K562 (cell line): Measurements from ENCODE around the gene RPL35. TPM values are rescaled to one million over a fixed set of nuclear protein-coding genes. Genes with fewer than 3 reads are reported as not detected.
A peak's percentile ranks its signal among the peaks of the same experiment; 100 is the strongest.

Source experiments
- CBX5 ChIP-seq: IDR thresholded peaks from 2 replicates; pipeline ENCODE4 v1.6.1; 2014; ENCODE audit warnings: low read depth, borderline replicate concordance
- MAFK ChIP-seq: IDR thresholded peaks from 2 replicates; pipeline ENCODE4 v1.6.1; 2011; ENCODE audit warnings: low read length, improper control_type of control experiment
- PCBP1 ChIP-seq: fragments of 200-400 bp; formaldehyde crosslinking; IDR thresholded peaks from 2 replicates; pipeline ENCODE4 v1.6.1; 2018; ENCODE audit warnings: mild to moderate bottlenecking, low read depth, low read length; ENCODE audit not compliant: poor library complexity, severe bottlenecking
- SAFB ChIP-seq: fragments of 200-400 bp; formaldehyde crosslinking; IDR thresholded peaks from 2 replicates; pipeline ENCODE4 v1.6.1; 2017; ENCODE audit warnings: low read depth, low read length, borderline replicate concordance
- ZNF785 ChIP-seq: fragments of 250-450 bp; sonication (Bioruptor Pico); IDR thresholded peaks from 2 replicates; pipeline ENCODE4 v1.4.0; 2020; ENCODE audit warnings: mild to moderate bottlenecking
- ZNF830 ChIP-seq: fragments of 250-450 bp; sonication (Bioruptor Pico); IDR thresholded peaks from 2 replicates; pipeline ENCODE4 v1.5.0; 2021; ENCODE audit warnings: mild to moderate bottlenecking
- polyA plus RNA-seq, 8 experiments: library from polyadenylated mRNA; depleted of rRNA in 4 of 8; stranded (reverse) in 5 of 8; unstranded in 3 of 8; fragments of >200 nt; fragmentation: Nextera tagmentation in 2 of 8; fragmentation: Illumina TruSeq in 1 of 8; extraction: Ambion mirVana in 2 of 8; extraction: Trizol in 1 of 8; gene quantifications; 2 replicates each; pipeline versions ENCODE4 v1.2.1 to v1.2.3, GENCODE V29; 2011 to 2014; ENCODE audit warnings: inconsistent platforms in 1 of 8, missing spikeins in 1 of 8
- total RNA-seq, 7 experiments: library from RNA; depleted of rRNA in 6 of 7; stranded (reverse); fragments of >200 nt in 6 of 7; fragmentation: Illumina TruSeq in 2 of 7; extraction: Trizol in 2 of 7; gene quantifications; 2 replicates each; pipeline versions ENCODE4 v1.2.1 to v1.2.3, GENCODE V29; 2011 to 2021; ENCODE audit warnings: low replicate concordance in 1 of 7
- TF ChIP-seq, protein P1 (sequence below): fragments of 200-800 bp; sonication (Bioruptor generic); IDR thresholded peaks from 2 replicates; pipeline ENCODE4 v1.6.1; 2017; ENCODE audit warnings: missing genetic modification characterization, missing compliant biosample characterization
- TF ChIP-seq, protein P2 (sequence below), 2 experiments: fragments of 450-650 bp; formaldehyde crosslinking in 1 of 2; IDR thresholded peaks; 2 replicates each; pipeline versions ENCODE4 v1.4.0 to v1.6.1; 2014 to 2020; ENCODE audit warnings: mild to moderate bottlenecking in 2 of 2, borderline replicate concordance in 1 of 2, low read depth in 1 of 2
- TF ChIP-seq, protein P3 (sequence below): sonication (generic); formaldehyde crosslinking; IDR thresholded peaks from 2 replicates; pipeline ENCODE4 v1.8.0; 2022; ENCODE audit warnings: mild to moderate bottlenecking, missing genetic modification reagents

RPL35 gene
- total and polyA plus RNA-seq, 9 of the 15 experiments (the other 6 are each of a cell fraction or from before 2014, with no cell fraction given): 1,755 to 5,101 (median 3,405) TPM

DNA sequence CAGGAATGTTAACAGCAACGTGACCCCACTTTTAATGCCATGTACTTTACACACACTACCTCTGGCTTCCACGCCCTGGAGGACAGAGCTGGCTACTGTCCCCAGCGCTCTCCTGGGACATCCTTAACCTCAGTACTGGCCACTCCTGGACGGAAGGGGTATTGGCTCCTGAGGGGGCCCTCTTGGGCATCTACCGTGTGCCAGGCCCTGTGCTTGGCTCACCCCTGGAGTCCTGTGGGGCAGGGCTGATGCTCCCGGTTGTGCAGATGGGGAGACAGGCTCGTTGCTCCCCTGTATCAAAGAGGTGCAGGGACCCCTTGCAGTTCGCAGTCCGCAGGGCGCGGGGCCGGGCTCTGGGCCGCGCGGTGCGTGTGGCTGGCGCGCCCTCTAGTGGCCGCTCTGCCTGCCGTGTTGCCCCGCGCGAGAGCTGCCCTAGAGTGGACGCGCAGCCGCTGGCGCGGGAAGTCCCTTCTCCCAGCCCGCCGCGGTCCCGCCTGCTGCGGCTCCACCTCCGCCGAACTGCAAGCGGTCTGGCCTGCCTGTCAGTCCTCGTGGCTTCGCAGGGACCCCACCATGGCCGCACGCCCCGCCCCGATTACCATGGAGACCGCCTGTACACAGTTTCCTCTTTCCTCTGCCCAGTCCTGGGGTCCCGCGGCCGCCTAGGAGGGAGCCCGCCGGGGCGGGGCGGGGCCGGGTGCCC, 8.8 kb downstream of the RPL35 start, which contains the start of gene WDR38 (continued):
- TF ChIP-seq, protein P1, sequence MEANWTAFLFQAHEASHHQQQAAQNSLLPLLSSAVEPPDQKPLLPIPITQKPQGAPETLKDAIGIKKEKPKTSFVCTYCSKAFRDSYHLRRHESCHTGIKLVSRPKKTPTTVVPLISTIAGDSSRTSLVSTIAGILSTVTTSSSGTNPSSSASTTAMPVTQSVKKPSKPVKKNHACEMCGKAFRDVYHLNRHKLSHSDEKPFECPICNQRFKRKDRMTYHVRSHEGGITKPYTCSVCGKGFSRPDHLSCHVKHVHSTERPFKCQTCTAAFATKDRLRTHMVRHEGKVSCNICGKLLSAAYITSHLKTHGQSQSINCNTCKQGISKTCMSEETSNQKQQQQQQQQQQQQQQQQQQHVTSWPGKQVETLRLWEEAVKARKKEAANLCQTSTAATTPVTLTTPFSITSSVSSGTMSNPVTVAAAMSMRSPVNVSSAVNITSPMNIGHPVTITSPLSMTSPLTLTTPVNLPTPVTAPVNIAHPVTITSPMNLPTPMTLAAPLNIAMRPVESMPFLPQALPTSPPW (CRISPR knock-in tag): peak; percentile 45; the same call in 1 of the 2 replicates
- 0 out of 2 replicates have a peak, but pooled peaks have one; percentile 13 for TF ChIP-seq CBX5
- TF ChIP-seq MAFK: 0 out of 2 replicates have a peak, but pooled peaks have one; percentile 5
- TF ChIP-seq ZNF785: no peak
- TF ChIP-seq, protein P2, sequence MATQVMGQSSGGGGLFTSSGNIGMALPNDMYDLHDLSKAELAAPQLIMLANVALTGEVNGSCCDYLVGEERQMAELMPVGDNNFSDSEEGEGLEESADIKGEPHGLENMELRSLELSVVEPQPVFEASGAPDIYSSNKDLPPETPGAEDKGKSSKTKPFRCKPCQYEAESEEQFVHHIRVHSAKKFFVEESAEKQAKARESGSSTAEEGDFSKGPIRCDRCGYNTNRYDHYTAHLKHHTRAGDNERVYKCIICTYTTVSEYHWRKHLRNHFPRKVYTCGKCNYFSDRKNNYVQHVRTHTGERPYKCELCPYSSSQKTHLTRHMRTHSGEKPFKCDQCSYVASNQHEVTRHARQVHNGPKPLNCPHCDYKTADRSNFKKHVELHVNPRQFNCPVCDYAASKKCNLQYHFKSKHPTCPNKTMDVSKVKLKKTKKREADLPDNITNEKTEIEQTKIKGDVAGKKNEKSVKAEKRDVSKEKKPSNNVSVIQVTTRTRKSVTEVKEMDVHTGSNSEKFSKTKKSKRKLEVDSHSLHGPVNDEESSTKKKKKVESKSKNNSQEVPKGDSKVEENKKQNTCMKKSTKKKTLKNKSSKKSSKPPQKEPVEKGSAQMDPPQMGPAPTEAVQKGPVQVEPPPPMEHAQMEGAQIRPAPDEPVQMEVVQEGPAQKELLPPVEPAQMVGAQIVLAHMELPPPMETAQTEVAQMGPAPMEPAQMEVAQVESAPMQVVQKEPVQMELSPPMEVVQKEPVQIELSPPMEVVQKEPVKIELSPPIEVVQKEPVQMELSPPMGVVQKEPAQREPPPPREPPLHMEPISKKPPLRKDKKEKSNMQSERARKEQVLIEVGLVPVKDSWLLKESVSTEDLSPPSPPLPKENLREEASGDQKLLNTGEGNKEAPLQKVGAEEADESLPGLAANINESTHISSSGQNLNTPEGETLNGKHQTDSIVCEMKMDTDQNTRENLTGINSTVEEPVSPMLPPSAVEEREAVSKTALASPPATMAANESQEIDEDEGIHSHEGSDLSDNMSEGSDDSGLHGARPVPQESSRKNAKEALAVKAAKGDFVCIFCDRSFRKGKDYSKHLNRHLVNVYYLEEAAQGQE (IDR thresholded peaks at IDR 0.05; ENCODE audit: borderline replicate concordance): peak; percentile 94
- TF ChIP-seq, protein P2 (CRISPR knock-in tag; IDR thresholded peaks at IDR 0.05; ENCODE audit: low read depth): 0 out of 2 replicates have a peak, but pooled peaks have one; percentile 44
- TF ChIP-seq PCBP1: peak; percentile 88
- peak; percentile 68; the same call in 1 of the 2 replicates for TF ChIP-seq SAFB
- TF ChIP-seq, protein P3, sequence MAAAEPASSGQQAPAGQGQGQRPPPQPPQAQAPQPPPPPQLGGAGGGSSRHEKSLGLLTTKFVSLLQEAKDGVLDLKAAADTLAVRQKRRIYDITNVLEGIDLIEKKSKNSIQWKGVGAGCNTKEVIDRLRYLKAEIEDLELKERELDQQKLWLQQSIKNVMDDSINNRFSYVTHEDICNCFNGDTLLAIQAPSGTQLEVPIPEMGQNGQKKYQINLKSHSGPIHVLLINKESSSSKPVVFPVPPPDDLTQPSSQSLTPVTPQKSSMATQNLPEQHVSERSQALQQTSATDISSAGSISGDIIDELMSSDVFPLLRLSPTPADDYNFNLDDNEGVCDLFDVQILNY (CRISPR knock-in tag): 0 out of 2 replicates have a peak, but pooled peaks have one; percentile 51
- 0 out of 2 replicates have a peak, but pooled peaks have one; percentile 35 for TF ChIP-seq ZNF830 (CRISPR knock-in tag)
